ENCODE data around the gene IL1RAPL1. TPM values are rescaled to one million over a fixed set of nuclear protein-coding genes. Genes with fewer than 3 reads are reported as not detected.

IL1RAPL1 gene
- total RNA-seq, 1 donor from 2014 or later: 3.6 TPM

GRCh38 chrX:29561417-29561816, 974.2 kb downstream of the IL1RAPL1 start:
- Mint-ChIP-seq H3K4me3 (ENCODE audit: low read depth) (no peak overlapping the region), H3K4me1 (ENCODE audit: low read depth) (no peaks in the 10 kb centered on the region), H3K36me3 (ENCODE audit: insufficient read depth) (peaks cover 1% of the 10 kb centered on the region), H3K27me3 (no peaks in the 10 kb centered on the region), H3K9me3 (ENCODE audit: low read depth) (peaks cover 34% of the 10 kb centered on the region), H3K27ac (no peak overlapping the region)
- no peak for TF ChIP-seq CTCF (IDR thresholded peaks at IDR 0.05; ENCODE audit: unreplicated experiment)
- DNase-seq (ENCODE audit: low spot score, unreplicated experiment): no peak

GRCh38 chrX:29580560-29580959, 993.3 kb downstream of the IL1RAPL1 start:
- DNase-seq (ENCODE audit: low spot score, unreplicated experiment): no peak
- peaks cover 7% of the 10 kb centered on the region for H3K4me1 Mint-ChIP-seq (ENCODE audit: low read depth)
- H3K27ac Mint-ChIP-seq: no peak overlapping the region
- H3K4me3 Mint-ChIP-seq (ENCODE audit: low read depth): no peak overlapping the region
- no peak for TF ChIP-seq CTCF (IDR thresholded peaks at IDR 0.05; ENCODE audit: unreplicated experiment)
- H3K27me3 Mint-ChIP-seq: no peaks in the 10 kb centered on the region
- no peaks in the 10 kb centered on the region for H3K36me3 Mint-ChIP-seq (ENCODE audit: insufficient read depth)
- peaks cover 10% of the 10 kb centered on the region for H3K9me3 Mint-ChIP-seq (ENCODE audit: low read depth)

- Mint-ChIP-seq H3K27ac (no peak overlapping the region), H3K4me3 (ENCODE audit: low read depth) (no peak overlapping the region), H3K36me3 (ENCODE audit: insufficient read depth) (no peaks in the 10 kb centered on the region), H3K27me3 (no peaks in the 10 kb centered on the region), H3K9me3 (ENCODE audit: low read depth) (peaks cover 10% of the 10 kb centered on the region), H3K4me1 (ENCODE audit: low read depth) (peaks cover 6% of the 10 kb centered on the region)
- no peak for TF ChIP-seq CTCF (IDR thresholded peaks at IDR 0.05; ENCODE audit: unreplicated experiment)
- no peak for DNase-seq (ENCODE audit: low spot score, unreplicated experiment)
Measured at GRCh38 chrX:29581223-29581622, 994.0 kb downstream of the IL1RAPL1 start.

- no peak overlapping the region for H3K27ac Mint-ChIP-seq
Measured at GRCh38 chrX:29587107-29587506, 999.9 kb downstream of the IL1RAPL1 start.

GRCh38 chrX:29590921-29591320, 1003.7 kb downstream of the IL1RAPL1 start:
- H3K4me1 Mint-ChIP-seq (ENCODE audit: low read depth): no peaks in the 10 kb centered on the region
- H3K27me3 Mint-ChIP-seq: no peaks in the 10 kb centered on the region
- H3K4me3 Mint-ChIP-seq (ENCODE audit: low read depth): no peak overlapping the region
- TF ChIP-seq CTCF (IDR thresholded peaks at IDR 0.05; ENCODE audit: unreplicated experiment): no peak
- H3K27ac Mint-ChIP-seq: no peak overlapping the region
- peaks cover 2% of the 10 kb centered on the region for H3K36me3 Mint-ChIP-seq (ENCODE audit: insufficient read depth)
- DNase-seq (ENCODE audit: low spot score, unreplicated experiment): no peak
- H3K9me3 Mint-ChIP-seq (ENCODE audit: low read depth): peaks cover 10% of the 10 kb centered on the region

More at GRCh38 chrX:29587107-29587506, 999.9 kb downstream of the IL1RAPL1 start:
- Mint-ChIP-seq H3K27me3 (no peaks in the 10 kb centered on the region), H3K9me3 (ENCODE audit: low read depth) (peaks cover 4% of the 10 kb centered on the region), H3K4me3 (ENCODE audit: low read depth) (no peak overlapping the region), H3K36me3 (ENCODE audit: insufficient read depth) (no peaks in the 10 kb centered on the region), H3K4me1 (ENCODE audit: low read depth) (no peaks in the 10 kb centered on the region)
- no peak for DNase-seq (ENCODE audit: low spot score, unreplicated experiment)
- no peak for TF ChIP-seq CTCF (IDR thresholded peaks at IDR 0.05; ENCODE audit: unreplicated experiment)
